HG03045 (cell line): ENCODE measurements around the gene STAT3.
A peak's percentile ranks its signal among the peaks of the same experiment; 100 is the strongest.
"Not testable (repeated sequence)": the region's sequence is repeated elsewhere in the genome, so short reads cannot be mapped to it uniquely, and the experiment has no call there.

Experiments
- ATAC-seq: cut with Tn5 transposase; IDR thresholded peaks from one replicate; pipeline ENCODE4 v1.9.1; 2021; ENCODE audit warnings: mild to moderate bottlenecking, moderate library complexity; ENCODE audit not compliant: unreplicated experiment

Gene STAT3

DNA sequence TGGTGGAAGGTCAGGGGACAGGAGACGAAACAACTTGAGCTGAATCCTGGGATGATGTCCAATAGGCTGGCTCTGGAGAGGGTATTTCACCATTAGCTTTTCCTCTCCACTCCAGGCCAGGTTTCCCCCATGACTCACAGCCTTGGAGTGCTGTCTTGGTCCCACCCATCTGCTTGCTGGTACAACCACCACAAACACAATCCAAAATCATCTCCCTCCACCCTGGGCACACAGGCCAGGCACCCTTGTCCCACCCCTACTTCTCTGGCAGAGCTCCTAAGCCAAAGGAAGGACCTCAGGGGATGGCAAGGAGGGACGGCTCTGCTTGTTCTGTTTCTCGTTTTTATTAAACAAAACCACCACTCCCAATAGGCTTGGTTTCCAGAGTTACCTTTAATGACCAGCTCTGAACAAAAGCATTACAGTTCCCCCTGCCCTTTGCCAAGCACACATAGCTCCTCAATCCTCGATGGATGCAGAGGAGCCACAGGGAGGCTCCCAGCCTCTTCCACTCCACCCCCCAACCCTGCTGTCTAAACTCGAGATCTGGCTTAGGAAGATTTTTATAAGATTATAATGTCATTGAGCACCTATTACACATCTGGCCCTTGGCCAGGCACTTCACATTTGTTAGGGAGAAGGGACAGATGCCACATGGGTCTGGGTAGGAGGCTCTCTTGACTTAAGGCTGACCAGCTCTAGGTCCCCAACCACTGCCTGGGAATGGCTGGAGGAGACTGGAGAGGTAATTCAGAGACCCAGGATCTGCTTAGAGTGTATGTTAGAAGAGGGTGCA is 21.5 kb upstream of the STAT3 start:
- ATAC-seq, result no peak

DNA sequence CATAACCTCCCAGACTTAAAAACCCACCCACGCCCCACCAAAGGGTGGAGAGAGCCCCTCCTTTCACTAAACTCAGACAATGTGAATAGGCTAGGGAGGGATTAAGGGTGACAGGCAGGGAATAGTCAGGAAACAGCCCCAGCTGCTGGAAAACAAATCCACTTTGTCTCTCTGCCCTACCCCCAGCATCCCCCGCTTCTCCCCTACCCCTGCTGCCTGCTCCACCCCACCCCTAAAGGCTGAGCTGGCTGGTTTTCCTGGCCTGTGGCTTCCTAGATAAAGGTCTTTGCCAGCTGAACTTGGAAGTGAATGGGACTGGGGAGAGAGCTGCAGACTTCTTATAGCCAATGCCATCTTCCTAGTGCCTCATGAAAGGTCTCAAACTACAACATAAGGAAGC is 19.8 kb upstream of the STAT3 start:
- no peak for ATAC-seq

GRCh38 chr17:42407289-42407836 is 19.1 kb upstream of the STAT3 start:
- ATAC-seq, result no peak

DNA sequence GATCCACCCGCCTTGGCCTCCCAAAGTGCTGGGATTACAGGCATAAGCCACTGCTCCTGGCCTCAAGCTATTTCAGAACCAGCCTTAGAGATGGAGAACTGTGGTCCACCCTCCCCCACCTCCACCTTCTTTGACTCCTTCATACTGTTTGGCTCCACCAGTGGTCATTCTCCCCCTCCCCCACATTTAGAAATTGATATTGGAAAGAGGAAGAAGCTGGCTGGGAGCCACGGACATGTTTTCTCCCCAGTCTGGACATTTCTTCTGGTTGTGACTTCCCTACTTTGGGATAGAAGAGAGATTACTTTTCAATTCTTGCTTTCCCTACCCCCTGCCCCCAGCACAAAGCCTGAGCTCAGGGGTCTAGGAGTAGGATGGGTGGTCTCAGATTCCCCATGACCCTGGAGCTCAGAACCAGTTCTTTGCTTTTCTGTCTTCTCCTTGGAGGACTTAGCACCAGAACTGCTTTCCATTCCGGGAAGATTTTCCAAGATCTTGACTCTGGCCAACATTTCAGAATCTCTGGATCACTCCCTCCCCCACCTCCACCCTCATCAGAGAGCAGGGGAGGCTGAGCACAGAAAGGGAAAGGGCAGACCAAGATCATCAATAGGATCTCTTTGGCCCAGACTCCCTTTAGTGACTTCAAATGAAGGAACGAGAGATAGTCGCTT is 18.5 kb upstream of the STAT3 start:
- ATAC-seq, result no peak

DNA sequence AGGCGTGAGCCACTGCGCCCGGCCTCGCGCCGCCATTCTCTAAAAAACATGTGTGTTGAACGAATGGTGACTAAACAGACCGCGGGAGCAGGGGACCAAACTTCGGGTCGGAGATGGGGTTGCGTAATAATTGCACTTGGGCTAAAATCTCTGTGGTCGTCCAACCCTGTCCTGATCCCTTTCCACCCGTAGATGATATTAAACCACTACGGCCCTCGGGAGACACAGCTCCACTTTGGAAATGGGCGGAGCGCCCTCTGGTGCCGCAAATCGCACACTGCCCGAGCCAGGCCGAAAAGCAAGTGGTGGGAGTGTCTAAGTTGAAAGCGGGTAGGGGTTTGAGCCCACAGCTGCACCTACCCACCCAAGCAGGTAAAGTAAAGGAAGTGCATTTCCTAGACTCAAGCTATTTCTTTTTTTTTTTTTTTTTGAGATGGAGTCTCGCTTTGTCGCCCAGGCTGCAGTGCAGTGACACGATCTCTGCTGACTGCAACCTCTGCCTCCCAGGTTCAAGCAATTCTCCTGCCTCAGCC is 17.8 kb upstream of the STAT3 start:
- ATAC-seq, result no peak

- no peak for ATAC-seq
These were observed 16.8 kb upstream of the STAT3 start for GRCh38 chr17:42405076-42405475.

DNA sequence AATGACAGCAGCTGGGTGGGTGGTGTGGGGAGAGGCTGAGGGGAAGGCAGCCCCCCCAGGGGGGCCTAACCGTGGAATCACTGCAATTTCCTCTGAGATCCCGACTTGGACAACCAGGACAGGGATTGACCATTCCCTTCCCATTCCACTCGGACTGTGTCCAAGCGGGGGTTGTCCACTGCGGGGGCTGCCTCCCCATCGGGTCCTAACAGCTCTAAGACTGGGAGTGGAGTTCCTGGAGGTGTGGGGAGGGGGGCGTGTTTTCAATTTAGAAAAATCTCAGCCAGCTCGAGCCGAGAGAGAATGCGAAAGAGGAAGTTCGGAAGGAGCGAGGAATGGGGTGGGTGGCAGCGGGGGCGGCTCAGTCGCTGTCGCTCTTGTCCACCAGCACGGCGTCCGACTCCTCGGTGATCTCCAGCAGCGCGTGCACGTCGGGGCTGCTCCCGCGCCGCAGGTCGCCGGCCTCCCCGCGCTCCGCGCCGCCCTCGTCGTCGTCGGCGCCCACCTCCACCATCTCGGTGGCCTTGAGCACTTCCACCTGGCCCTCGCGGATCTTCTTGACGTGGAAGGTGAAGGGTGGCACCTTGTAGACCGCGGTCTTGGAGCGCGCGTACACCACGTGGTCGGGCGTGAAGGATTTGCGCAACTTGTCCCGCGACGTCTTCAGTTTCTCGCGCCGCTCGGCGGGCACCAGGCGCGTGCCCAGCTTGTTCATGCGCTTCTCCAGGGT is 16.2 kb upstream of the STAT3 start:
- ATAC-seq, result no peak

DNA sequence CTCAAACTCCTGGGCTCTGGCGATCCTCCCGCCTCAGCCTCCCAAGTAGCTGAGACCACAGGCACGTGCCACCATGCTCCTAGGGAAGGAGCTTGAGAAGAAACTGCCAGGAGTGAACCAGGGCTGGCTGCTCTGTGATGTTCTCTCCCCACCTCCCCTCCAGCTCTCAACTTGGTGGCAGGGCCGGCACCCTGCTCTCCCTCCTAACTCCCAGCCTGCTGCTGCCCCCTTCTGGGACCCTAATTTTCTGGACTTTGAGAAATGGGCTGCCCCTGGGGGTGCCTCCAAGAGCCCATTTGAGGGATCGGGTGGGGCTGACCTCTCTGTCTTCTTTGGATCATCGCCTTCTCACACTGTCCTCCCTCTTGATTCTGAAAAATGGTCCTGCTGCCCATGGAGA is 14.9 kb upstream of the STAT3 start:
- no peak for ATAC-seq

DNA sequence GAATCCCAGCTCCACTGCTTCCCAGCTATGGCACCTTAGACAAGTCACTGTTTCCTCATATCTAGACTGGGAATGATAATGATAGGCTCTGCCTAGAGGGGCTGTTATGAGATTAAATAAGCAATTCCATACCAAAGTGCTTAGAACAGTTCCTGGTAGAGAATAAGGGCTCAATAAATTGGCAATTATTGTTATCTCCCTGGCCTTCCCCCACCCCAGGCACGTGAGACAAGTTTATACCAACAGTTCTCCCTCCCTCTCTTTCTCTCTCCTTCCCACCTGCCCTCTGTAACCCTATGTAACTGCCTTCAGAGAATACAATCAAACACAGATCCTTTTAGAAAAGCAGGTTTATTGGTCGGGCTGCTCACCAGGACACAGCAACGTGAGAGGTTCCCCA is 13.9 kb upstream of the STAT3 start:
- ATAC-seq, result no peak

DNA sequence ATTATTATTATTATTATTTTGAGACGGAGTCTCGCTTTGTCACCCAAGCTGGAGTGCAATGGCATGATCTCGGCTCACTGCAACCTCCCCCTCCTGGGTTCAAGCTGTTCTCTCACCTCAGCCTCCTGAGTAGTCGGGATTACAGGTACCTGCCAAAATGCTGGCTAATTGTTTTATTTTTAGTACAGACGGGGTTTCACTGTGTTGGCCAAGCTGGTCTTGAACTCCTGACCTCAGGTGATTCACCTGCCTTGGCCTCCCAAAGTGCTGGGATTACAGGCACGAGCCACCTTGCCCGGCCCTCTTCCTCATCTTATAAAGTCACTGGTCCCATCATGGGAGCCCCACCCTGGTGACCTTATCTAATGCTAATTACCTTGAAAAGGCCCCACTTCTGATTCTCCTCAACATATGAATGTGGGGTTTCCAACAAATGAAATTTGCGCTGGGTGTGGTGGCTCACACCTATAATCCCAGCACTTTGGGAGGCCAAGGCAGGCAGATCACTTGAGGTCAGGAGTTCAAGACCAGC is 12.7 kb upstream of the STAT3 start:
- not testable (repeated sequence) for ATAC-seq

DNA sequence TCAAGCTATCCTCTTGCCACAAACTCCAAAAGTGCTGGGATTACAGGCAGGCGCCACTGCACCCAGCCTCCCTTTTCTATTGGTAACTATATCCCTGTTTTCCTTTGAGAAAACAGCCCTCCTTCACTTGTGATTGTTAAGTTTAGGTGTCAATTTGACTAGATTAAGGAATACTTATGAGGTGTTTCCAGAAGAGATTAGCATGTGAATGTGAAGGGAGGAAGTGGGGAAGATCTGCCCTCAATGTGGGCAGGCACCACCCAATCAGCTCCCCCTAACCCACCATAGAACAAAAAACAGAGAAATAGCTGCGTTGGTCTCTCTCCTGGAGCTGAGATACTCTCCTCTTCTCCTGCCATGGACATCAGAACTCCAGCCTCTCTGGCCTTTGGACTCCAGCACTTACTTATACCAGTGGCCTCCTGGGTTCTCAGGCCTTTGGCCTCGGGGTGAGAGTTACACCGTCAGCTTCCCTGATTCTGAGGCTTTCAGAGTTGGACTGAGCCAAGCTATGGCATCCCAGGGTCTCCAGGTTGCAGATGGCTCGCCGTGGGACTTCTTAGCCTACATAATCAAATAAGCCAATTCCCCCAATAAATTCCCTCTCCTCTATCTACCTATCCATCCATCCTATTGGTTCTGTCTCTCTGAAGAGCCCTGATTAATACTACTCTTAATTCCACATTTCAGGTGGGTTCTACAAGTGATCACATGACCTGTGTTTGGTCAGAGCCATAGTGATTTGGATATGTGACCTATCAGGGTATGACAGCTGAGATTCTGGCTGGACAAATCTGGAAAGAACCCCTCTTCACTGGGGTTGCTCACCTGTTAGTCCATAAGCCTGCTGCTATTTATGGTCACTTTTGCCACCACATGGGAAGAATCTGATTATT is 12.0 kb upstream of the STAT3 start:
- ATAC-seq, result no peak

DNA sequence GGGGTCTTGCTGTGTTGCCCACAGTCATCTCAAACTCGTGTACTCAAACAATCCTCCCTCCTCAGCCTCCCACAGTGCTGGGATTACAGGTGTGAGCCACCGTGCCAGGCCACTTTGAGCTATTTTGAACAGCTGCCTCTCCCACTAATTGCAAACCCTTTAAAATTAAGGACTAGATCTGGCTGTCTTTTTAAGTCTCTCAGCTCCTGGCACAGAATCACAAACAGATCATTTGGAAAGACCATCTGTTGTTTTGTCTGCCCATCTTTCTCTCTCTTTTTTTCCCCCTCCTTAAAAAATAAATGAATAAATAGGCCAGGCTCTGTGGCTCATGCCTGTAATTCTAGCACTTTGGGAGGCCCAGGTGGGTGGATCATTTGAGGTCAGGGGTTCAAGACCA is 10.9 kb upstream of the STAT3 start:
- ATAC-seq, result no peak

- ATAC-seq, result not testable (repeated sequence)
These were observed 7.4 kb upstream of the STAT3 start for GRCh38 chr17:42395601-42396000.

DNA sequence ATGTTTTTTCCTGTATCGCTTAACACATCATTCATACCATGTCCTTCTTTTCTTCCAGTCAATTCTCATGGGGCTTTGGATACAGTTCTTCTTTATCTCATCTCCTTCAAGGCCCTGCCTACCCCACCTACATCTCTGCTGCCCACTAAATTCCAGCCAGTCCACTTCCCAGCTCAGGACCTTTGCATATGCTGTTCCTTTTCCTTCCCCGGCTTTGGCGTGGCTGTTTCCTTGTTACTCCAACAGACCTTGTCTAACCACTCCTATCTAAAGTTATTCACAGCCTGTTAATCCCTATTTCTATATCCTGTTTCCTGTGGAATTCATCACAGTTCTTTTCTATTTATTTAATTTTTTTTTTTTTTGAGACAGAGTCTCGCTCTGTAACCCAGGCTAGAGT is 6.6 kb upstream of the STAT3 start:
- no peak for ATAC-seq

GRCh38 chr17:42392692-42393415 is 4.6 kb upstream of the STAT3 start:
- no peak for ATAC-seq

GRCh38 chr17:42391439-42391838 is 3.2 kb upstream of the STAT3 start:
- ATAC-seq, result not testable (repeated sequence)

GRCh38 chr17:42389899-42390298 is 1.7 kb upstream of the STAT3 start:
- ATAC-seq, result no peak

GRCh38 chr17:42389135-42389417 is 834 bp upstream of the STAT3 start:
- ATAC-seq, result no peak

DNA sequence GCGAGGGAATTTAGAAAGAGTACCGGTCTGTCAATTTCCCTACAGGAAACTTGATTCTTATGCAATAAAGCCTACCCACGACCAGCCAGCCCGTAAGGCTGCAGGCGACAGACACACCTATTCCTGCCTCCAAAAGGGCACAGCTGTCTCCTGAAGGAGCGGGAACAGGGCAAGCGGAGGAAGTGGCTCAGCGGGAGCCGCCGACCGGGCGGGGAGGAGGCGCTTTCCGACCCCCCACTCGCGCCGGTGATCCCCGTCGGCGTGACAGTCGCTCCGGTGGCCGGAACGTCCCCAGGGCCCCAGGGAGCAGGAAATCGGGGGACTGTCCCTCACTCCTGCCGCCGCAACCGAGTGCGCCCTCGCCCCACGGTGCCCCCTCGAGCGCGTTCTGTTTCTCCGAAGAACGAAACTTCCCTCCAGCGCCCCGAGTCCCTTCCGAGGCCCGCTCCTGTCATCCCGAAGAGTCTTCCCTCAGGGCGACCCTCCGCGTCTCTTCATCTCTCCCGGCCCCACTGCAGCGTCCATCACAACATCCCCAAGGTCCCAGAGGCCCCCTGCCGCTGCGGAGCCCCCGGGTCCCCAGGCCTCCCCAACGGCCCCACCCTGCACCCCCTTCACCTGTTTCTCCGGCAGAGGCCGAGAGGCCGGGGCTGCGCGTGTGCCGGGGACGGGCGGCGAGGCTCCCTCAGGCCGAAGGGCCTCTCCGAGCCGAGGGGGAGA is 421 bp downstream of the STAT3 start:
- ATAC-seq, result peak; percentile 3
